DMS53 treated with DMSO at 0.1 percent for 48 hours (cell line): ENCODE results near the gene MOB1A.
A peak's percentile ranks its signal among the peaks of the same experiment; 100 is the strongest.
"Not testable (repeated sequence)": the region's sequence is repeated elsewhere in the genome, so short reads cannot be mapped to it uniquely, and the experiment has no call there.

Experiments
- DNase-seq: peaks from one replicate; lab custom pipeline; 2025; ENCODE audit not compliant: unreplicated experiment; lab: John Stamatoyannopoulos, UW

The MOB1A gene

DNA sequence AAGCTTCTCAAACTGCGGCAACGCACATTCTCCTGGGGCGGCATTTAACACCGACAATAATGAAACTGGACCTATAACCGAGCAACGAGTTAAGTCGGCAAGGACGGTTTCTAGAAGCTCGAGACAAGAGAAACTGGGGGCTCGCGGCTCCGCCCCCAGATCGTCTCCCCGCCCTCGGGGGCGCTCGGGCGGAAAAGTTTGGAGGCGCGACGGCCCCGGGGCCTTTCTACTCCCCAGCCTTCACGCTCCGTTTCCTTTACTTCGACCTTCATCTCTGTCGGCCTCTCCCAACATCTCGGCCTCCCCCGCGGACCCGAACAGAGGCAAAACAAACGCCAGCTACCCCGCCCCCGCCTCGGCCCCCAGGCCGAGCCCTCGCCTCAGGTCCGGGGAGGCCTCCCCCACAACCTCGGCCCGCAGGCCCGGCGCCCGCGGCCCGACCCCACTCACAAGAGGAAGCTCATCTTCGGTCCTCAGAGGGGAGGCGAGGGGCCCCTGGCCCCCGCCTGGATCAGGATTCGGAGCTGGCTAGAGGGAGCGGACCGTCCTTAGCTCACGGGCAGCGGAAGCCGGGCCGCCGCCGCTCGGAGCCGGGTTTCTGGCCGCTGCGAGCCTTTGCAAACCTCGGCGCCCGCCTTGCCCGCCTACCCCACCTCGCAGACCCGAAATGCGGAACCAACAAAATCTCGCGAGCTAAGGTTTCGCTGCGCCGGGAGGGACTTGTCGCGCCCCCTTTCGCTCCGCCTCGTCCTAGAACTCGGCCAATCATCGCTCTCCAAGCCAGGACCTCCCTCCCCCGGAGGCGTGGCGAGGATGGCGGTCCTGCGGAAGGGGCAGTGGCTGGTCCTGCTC lies at the start of gene MOB1A:
Gene MOB1A, minus strand, starts transcription at position 669 of the 852 bp plus-strand sequence. Its CDS starts 205 bp downstream, at position 464.
- DNase-seq, result peak; percentile 97

DNA sequence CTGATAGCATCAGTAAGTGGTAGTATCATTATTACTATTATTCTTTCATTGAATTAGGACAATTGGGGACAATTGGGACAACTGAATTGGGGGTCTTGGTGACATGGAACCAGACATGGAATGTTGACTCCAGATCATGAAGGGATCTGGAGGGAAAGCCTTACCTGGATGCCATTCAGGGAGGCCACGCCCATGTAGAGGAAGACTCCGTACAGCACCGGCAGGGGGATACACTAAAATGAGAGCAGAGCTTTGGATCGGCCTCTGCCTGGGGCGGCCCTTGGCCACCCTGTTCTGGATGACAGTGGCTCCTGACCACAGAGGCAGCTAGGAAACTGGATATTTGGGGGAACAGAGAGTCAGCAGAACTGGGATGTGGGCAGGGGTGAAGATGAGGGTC lies 49.0 kb upstream of the MOB1A start:
- DNase-seq, result no peak

DNA sequence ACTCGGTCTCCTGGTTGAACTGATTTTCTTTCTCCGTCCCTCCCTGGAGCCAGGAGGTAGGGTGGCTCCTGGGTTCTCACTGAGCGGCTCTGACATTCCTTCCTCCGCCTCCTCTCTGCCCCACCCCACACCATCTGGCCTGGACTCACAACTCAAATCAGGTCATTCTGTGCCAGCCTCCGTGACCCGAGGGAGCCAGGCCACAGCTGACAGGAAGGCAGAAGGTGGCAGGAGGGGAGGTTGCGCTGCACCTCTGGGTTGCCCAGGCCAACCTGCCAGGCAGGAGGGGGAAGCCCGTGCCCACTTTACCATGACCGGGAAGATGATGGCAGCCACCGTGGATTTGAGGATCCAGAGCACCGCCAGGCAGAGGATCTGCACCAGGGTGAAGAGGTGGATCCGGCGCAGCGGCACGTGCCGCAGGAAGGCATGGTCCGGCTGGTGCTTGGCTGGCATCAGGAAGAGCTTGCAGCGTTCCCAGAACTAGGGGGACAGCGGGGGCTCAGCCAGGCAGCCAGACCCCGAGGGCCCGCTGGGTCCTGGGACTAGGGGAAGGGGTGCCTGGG lies 48.1 kb upstream of the MOB1A start:
- DNase-seq, result no peak

DNA sequence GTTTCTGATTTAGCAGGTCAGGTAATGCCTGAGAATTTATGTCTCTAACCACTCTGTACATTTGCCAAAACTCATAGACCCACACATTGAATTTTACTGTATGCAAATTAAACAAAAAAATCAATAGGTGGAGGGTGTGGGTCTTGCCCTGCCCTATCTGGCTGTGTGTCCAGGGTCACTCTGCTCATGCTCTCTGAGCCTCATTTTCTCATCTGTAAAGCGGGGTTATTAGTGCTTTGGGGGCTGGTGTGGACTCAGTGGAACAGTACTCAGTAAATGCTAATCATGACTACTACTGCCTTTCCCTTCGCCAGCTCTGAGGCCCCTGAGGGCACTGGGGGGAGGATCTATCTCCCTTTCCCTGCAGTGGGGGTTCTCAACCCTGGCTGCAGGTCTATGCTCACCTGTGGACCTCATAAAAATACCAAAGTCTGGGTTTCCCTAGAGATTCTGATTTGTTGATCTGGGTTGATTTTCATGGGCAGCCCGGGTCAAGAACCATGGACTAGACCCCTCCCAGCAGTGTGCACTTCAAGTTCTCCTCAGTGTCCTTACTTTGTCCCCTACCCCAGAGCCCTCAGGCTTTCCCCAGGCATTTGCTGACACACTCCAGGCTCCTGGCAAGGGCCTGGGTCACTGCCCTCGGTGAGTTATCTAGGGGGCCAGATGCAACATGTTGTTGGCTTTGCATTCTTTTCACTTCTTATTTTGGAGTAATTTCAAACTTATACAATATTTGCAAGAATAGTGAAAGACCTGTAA lies 47.2 kb upstream of the MOB1A start:
- DNase-seq, result no peak

DNA sequence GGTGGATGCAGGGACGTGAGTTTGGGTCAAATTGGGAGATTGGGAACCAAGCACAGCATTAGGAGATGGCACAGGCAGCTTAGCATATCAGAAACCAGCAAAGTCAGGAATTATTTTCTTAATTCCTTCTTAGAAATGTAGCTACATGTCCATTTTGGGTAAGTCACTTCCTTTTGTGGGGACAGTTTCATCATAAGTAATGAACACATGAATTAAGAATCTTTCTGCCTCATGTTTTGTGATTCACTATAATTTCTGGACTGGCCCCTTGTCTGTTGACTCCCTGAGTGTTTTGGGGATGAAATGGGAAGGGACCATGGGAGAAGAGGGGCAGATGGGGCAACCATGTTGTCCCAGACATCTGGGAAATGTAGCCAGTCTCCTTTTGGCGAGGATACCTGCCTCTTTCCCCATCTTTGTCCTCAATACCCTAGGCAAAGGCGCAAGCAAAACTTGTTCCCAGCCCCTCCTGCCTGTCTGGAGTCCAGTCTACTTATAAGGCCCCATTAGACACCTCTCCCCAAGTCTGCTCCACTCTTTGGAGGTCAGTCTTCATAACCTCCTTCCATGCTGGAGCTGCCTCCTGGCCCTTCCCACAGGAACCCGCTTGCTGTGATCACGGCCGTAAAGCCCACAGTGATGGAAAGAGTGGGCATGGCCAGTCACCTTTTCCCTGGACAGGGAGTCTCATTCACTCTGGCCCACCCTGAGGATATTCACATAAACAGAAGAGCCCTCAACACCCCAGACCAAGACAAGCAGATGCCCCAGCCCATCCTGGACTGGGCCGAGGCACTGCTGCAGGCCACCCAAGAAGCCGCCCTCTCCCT lies 45.5 kb upstream of the MOB1A start:
- DNase-seq, result no peak

DNA sequence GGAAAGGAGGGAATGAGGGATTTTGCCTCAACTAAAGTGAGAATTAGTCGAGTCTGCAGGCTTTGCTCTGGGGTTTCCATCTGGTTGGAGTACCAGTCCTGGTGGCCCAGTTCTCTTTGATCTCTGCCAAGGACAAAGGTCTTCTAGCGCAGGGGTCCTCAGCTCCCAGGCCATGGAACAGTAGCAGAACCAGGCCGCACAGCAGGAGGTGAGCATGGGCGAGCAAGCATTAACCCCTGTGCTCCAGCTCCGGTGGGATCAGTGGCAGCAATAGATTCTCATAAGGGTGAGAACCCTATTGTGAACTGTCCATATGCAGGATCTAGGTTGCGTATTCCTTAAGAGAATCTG lies 43.6 kb upstream of the MOB1A start:
- no peak for DNase-seq

DNA sequence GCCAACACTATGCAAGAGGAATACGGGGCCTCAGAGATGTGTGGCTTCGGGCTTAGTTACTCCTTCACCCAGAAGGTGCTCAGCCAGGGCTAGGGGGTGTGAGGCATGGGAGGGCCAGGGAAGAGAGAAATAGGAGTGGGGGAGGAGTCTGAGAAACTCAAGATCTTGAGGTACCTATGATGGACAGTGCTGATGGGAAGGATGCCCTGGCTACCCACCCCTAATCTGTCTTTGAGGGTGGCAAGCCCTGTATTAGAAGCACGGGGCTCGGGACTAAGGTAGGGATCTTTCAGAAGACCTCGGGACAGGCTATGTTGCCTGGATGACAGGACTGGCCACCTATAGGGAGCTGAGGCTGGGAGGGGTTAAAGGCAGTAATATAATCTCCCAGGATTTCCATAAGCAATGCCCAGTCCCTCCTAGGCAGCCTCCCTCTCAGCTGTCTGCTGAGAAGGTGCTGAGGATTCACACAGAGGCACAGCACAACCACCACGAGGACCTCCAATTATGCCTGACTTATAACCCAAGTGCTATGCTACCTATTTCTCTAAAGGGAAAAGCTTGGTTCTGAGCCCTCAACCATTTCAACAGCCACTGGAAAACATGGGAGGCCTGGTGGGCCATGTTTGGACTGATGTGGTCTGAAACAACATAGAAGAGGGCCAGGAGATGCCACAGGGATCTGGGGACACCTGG lies 43.1 kb upstream of the MOB1A start:
- DNase-seq, result no peak

DNA sequence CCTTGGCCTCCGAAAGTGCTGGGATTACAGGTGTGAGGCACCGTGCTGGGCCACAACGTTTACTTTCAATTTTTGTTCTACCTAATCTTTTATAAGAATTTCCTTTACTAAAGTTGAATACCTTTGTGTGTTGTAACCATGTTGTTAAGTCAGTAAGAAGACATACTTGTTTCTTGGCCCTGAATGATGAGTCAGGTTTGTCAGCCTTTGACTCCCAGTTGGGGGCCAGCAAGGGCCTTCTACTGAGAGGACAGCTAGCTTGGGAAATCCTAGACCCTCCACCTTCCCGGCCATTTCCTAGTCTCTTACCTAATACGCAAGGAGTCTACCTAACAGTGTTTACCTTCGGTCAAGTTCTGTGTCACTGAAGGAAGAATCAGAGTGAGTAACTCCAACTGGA lies 42.4 kb upstream of the MOB1A start:
- no peak for DNase-seq

DNA sequence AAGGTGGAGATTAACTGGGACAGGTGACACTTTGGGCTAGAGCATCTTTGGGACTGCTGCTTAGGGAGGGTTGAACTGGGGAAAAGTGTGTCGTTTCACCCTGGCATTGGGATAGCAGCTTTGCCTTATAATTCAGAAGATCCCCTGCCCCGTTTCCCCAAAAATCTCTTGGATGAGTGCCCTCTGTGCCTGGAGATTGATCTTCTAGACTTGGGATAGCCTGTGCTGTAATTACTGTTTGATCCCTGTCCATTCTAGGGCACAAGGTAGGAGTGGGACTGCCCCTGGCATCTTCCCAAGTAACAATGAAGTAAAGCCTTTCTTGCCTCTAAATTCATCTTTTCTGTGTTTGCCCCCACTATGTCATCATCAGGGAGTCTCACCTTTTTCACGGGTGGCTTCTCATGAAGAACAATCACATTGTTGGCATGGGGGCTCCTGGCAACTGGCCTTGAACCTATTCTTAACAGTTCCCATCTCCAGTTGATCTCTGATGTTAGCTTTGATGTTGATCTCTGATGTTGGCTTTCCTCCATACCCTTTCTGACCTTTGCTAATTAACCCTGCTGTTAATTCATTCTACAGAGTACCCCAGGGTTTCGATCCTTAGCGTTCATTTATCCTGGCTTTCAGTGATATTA lies 41.3 kb upstream of the MOB1A start:
- DNase-seq, result no peak

DNA sequence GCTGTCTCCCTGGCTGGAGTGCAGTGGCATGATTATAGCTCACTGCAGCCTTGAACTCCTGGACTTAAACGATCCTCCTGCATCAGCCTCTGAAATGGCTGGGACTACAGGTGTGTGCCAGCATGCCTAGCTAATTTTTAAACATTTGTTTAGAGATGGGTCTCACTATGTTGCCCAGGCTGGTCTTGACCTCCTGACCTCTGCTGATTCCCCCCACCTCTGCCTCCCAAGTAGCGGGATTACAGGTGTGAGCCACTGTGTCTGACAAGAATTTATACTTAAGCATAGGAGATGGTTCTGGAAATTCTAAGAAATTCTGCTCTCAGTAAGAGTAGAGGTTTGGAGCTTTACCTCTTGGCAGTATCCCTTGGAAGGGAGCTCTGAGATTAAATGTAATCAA lies 38.0 kb upstream of the MOB1A start:
- DNase-seq, result no peak

DNA sequence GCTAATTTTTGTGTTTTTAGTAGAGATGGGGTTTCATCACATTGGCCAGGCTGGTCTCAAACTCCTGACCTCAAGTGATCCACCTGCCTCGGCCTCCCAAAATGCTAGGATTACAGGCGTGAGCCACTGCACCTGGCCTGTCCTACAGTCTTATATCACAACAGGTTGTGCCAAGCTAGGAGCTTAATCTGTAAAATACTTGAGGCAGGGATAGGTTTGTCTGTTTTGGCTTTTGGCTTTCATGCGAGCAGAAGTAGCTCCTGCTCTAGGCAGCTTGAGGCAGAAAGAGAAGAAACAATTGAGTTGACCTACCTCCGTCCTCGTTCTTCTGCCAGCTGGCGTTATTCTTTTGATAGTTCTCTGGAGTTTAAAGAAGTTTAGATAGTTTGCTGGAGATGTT lies 37.1 kb upstream of the MOB1A start:
- not testable (repeated sequence) for DNase-seq

DNA sequence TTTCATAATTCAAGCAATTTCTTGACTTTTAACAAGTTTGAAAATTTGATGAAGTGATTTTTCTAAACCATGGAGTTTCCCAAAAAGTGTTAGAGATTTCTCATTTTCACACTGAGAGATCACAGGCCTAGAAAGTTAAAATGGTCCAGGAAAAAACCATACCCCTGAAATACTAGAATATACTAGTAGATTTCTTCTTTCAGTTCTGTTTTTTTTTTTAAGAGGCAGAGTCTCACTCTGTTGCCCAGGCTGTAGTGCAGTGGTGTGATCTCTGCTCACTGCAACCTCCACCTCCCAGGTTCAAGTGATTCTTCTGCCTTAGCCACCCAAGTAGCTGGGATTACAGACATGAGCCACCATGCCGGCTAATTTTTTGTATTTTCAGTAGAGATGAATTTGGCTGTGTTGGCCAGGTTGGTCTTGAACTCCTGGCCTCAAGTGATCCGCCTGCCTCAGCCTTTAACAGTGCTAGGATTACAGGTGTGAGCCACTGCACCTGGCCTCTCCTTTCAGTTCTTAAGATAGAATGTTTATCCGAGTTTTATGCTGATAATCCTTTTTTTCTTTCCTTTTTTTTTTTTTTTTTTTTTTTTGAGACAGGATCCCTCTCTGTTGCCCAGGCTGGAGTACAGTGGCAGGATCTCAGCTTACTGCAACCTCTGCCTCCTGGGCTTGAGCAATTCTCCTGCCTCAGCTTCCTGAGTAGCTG lies 34.2 kb upstream of the MOB1A start:
- no peak for DNase-seq

DNA sequence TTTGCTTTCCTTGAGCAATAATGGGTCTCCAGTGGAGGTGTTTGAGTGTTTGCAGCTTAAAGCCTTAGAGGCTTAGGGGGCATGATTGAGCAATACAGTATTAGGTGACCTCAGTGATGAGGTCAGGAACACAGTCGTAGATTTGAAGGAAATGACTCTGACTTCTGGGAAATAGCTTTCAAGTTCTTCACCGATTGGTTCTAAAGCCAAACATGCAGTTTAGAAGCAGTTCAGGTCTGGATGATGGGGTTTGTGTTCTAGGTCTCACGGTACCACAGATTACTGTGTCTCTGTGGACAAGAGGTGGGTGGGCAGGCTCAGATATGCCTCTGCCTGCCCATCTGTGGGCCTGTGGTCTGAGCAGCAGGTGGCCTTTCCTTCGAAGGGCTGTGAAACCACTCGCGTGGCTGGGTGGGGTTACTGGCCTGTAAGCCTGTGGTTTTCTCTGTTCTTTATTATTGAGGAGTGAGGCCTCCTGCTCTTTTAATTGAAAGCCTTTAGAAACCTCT lies 27.6 kb upstream of the MOB1A start:
- DNase-seq, result no peak

DNA sequence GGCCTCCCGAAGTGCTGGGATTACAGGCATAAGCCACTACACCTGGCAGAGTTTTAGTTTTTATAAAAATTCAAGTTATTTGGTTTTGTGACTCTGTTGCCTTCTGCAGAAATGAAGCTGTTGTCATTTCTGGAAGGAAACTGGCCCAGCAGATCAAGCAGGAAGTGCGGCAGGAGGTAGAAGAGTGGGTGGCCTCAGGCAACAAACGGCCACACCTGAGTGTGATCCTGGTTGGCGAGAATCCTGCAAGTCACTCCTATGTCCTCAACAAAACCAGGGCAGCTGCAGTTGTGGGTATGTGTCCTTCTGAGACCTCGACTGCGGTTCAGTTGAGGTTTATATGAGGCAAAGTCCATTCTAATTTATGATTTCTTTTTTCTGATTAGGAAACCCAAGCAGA lies 26.9 kb upstream of the MOB1A start:
- no peak for DNase-seq

DNA sequence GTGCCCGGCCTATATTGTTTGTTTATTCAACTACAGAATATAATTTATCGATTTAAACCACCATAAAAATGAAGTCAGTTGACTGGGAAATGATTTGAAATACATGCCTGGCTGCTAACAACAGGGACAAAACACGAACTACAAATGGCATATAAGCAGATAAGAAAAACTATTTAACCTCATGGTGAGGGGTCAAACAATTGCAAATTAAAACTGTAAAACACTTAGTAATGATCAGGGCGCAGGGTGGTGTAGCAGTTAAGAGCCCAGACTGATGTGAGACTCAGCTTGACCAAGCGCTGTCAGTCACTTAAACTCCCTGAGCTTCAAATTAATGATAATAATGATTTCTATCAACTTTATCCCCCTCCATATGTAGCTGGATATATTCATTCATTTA lies 26.4 kb upstream of the MOB1A start:
- DNase-seq, result no peak

DNA sequence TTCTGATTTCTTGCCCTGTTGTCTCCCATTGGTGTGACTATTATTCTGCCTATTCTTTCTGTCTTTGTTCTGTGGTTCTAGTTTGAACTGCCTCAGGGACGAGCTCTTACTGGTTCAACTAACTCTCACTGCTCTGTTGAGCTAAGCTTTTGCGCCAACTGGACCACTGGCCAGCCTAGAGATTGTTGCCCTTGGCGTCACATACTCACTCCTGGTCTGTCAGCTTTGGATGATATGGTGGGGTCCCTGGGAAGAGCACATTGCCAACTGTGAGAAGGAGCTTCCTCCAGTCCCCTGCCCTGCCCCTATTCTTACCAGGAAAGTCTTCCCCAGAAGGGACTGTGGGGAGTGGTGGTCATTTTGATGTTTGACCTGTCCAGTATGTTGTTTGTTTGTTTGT lies 25.8 kb upstream of the MOB1A start:
- DNase-seq, result no peak

DNA sequence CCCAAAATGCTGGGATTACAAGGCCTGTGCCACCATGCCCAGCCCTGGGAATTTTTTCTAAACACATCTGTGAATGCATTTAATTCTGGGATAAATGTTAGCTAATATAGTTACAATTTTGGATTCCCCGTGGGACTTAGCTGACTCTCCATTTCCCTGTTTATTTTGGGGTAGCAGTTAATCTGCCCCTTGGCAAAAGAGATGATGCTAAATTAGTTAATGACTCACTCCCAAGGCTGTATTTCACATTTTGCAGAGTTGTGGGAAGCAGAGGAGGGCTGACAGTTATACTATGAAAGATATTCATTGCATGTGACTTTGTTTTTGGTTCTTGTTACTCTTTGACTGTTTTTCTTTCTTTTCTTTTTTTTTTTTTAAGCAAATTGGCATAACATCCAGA lies 22.9 kb upstream of the MOB1A start:
- DNase-seq, result no peak

DNA sequence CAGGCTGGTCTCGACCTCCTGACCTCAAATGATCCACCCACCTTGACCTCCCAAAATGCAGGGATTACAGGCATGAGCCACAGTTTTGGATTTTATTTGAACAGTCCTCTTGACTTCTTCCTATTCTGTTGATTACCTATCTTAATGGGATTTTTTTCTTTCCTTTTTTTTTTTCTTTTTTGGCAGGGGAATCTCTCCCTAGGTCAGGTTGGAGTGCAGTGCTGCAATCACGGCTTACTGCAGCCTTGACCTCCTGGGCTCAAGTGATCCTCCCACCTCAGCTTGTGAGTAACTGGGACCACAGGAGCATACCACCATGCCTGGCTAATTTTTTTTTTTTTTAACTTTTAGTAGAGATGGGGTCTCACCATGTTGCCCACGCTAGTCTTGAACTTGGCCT lies 22.5 kb upstream of the MOB1A start:
- DNase-seq, result no peak

DNA sequence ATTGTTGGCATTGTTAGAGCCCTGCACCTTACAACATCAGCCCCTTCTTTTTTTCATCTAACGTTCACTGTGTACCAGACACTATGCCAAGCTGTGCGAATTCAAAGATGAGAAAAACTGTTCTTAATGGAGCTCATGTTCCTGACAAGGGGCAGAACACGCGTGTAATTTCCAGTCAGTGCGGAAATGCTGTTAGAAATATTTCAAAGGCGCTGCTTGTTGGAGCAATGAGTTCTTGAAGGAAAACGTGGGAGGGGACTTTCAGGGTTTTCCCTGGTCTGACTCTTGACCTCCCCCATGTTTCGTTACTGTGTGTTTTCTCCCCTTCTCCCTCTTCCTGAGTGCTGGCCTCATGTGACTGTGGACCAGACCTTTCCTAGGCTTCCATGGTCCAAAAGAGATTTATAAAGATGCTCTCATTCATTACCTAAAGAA lies 21.2 kb upstream of the MOB1A start:
- DNase-seq, result no peak
